HL-60 (cell line): ENCODE results near the gene GJB2.

Experiments
- CTCF ChIP-seq: IDR thresholded peaks from one replicate; pipeline ENCODE4 v1.5.1; 2011; ENCODE audit warnings: low read length, control low read depth, inconsistent platforms; ENCODE audit not compliant: insufficient read depth
- POLR2AphosphoS5 ChIP-seq: IDR thresholded peaks from 2 replicates; pipeline ENCODE4 v1.6.1; 2012; ENCODE audit warnings: low read depth
- REST ChIP-seq: IDR thresholded peaks from 2 replicates; pipeline ENCODE4 v1.6.1; 2012; ENCODE audit warnings: low read depth; ENCODE audit not compliant: insufficient replicate concordance
- SPI1 ChIP-seq: IDR thresholded peaks from 2 replicates; pipeline ENCODE4 v1.6.1; 2012; ENCODE audit warnings: low read depth, mild to moderate bottlenecking, borderline replicate concordance

- no peak for TF ChIP-seq CTCF
- no peak for TF ChIP-seq POLR2AphosphoS5
- no peak for TF ChIP-seq REST
- TF ChIP-seq SPI1: no peak
Observed at GRCh38 chr13:20142023-20142926, 50.5 kb downstream of the GJB2 start.
